ENCODE results near the gene SNTB2.
"Not testable (repeated sequence)": the region's sequence is repeated elsewhere in the genome, so short reads cannot be mapped to it uniquely, and the experiment has no call there.

The SNTB2 gene

DNA sequence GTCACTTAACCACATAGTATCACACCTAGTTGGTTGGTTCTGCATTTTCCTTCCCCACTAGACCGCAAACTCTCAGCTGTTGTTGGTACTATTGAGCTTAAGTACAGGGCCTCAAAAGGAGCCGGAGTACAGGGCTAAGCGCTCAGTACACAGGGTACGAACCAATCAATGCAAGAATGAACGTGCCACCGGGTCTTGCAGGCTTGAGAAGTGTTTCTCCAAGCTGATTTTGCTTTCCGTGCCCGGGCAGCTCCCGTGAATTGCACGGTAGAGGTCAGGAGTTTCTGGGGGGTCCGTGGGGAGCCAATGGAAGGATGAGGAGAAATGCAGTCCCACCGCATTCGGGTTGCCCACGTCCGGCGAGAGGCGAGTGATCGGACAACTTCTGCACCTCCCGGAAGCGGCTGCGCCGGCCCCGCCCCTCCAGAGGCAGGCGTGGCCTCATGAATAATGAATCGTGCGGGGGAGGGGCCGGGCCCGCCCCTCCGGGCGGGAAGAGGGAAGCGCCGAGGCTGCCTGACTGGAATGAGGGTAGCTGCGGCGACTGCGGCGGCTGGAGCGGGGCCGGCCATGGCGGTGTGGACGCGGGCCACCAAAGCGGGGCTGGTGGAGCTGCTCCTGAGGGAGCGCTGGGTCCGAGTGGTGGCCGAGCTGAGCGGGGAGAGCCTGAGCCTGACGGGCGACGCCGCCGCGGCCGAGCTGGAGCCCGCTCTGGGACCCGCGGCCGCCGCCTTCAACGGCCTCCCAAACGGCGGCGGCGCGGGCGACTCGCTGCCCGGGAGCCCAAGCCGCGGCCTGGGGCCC, at the start of gene SNTB2:
Gene SNTB2, plus strand, starts transcription at position 523 of the 804 bp plus-strand sequence. Its CDS starts 3 bp downstream, at position 526.
- peak within 1 kb of the TSS; percentile 79 to 92 (median 88) for H3K27ac ChIP-seq
- peak within 1 kb of the TSS; percentile 88 to 93 (median 92) for H3K9ac ChIP-seq
- H3K36me3 ChIP-seq, result peaks cover 0 to 5% (median 0%) of the 10 kb centered on the region in 11 experiments; a peak in 2 of 22 replicates
- H4K20me1 ChIP-seq, result peaks cover 21 to 49% (median 33%) of the 10 kb centered on the region in 11 experiments; a peak in 20 of 22 replicates
- H3K4me3 ChIP-seq, result peak within 1 kb of the TSS; percentile 83 to 98 (median 90)
- no peaks in the 10 kb centered on the region for H3K27me3 ChIP-seq
- TF ChIP-seq Cebpa-rat (IDR thresholded peaks at IDR 0.05), result 0 out of 22 replicates have a peak, but pooled peaks of 1 of the 11 experiments have one; percentile 19
- peak within 1 kb of the TSS; percentile 84 to 98 (median 92) for H3K4me2 ChIP-seq
- H3K9me3 ChIP-seq (replicated peaks in 1 of 11), result no peaks in the 10 kb centered on the region
- peaks cover 36 to 60% (median 54%) of the 10 kb centered on the region in 10 experiments for H3K4me1 ChIP-seq

DNA sequence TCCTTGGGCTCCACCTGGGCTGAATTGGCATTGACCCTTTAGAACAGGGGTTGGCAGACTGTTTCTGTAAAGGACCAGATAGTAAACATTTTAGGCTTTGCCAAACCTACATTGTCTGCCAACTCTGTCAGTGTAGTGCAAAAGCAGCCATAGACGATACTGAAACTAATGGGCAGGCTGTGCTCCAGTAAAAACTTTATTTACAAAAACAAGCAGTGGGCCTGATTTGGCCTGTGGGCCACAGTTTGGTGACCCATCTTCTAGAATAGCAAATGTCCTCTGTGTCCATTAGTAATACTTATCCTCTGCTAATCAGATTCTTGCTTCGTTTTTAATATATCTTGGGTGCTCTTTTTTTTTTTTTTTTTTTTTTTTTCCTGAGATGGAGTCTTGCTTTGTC, 48.4 kb upstream of the SNTB2 start:
- Histone ChIP-seq H3K4me3 (no peak overlapping the region), H3K36me3 (peaks cover 70 to 100% (median 96%) of the 10 kb centered on the region in 11 experiments), H3K27me3 (no peaks in the 10 kb centered on the region), H3K4me2 (no peak overlapping the region), H3K9ac (no peak overlapping the region), H4K20me1 (peaks cover 0 to 100% (median 79%) of the 10 kb centered on the region in 11 experiments; a peak in 18 of 22 replicates), H3K27ac (no peak overlapping the region), H3K9me3 (replicated peaks in 1 of 11) (no peaks in the 10 kb centered on the region), H3K4me1 (peaks cover 11 to 21% (median 15%) of the 10 kb centered on the region in 10 experiments)
- no peak for TF ChIP-seq Cebpa-rat (IDR thresholded peaks at IDR 0.05)

DNA sequence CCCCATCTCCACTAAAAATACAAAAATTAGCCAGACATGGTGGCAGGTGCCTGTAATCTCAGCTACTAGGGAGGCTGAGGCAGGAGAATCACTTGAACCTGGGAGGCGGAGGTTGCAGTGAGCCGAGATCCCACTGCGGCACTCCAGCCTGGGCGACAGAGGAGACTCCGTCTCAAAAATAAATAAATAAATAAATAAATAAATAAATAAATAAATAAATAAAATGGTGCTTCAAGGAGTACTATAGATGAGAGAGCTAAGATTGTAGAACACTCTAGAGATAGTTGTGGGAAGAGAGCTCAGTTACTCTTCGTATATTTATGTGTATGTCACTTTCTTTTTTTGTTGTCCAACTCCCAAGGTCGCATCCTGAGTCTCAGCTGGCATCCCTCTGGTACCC, 47.5 kb upstream of the SNTB2 start:
- not testable (repeated sequence) for H3K27ac ChIP-seq; H3K4me2 ChIP-seq; H3K27me3 ChIP-seq; H3K4me3 ChIP-seq; H3K9ac ChIP-seq; H3K9me3 ChIP-seq (replicated peaks in 1 of 11)
- Histone ChIP-seq H3K4me1 (peaks cover 2 to 13% (median 7%) of the 10 kb centered on the region in 10 experiments; a peak in 18 of 20 replicates), H3K36me3 (peaks cover 78 to 100% (median 99%) of the 10 kb centered on the region in 11 experiments), H4K20me1 (peaks cover 0 to 100% (median 71%) of the 10 kb centered on the region in 11 experiments; a peak in 18 of 22 replicates)

DNA sequence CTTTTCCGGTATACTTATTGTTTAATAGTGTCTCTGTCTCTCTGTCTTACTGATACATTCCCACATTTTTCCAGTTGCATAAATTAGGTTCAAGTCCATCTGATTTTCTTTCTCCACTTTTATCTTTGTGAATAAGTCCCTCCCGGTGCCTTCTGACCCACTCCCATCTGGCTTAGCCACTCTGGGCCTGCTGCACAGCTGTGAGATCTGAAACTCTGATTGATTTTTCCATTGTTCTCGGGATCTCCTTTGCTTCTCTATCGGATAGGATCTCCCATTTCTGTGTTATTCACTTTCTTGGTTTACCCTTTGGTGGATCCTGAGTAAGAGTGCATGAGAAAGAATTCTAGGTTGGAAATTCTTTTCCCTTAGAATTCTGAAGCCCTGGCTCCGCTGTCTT, 46.0 kb upstream of the SNTB2 start:
- peaks cover 94 to 100% (median 100%) of the 10 kb centered on the region in 11 experiments for H3K36me3 ChIP-seq
- H4K20me1 ChIP-seq, result peaks cover 0 to 100% (median 68%) of the 10 kb centered on the region in 11 experiments; a peak in 18 of 22 replicates
- no peak overlapping the region for H3K27ac ChIP-seq
- H3K4me1 ChIP-seq, result no peaks in the 10 kb centered on the region
- no peak overlapping the region for H3K4me2 ChIP-seq
- H3K4me3 ChIP-seq, result no peak overlapping the region
- H3K9me3 ChIP-seq (replicated peaks in 1 of 11), result no peaks in the 10 kb centered on the region
- peak overlapping the region in 1 of 11 experiments; percentile 38; a peak in 1 of 22 replicates for H3K9ac ChIP-seq
- TF ChIP-seq Cebpa-rat (IDR thresholded peaks at IDR 0.05), result no peak
- no peaks in the 10 kb centered on the region for H3K27me3 ChIP-seq

DNA sequence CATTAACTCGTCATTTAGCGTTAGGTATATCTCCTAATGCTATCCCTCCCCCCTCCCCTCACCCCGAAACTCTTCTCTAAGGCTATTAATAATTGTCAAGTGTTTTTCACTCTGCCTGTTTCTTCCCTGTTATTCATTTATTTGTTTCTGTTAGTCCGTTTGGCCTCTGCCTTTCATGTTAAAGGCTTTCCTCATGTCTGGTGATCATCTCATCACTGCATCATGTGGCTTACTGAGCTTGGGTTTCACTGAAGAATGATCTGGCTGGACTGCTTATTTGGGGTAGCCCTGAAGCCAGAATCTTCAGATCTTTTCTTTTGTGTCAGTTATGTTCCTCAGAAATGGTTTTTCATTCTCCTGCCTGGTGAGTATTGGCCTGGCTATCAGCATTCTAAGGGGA, 45.0 kb upstream of the SNTB2 start:
- Histone ChIP-seq H3K9ac (no peak overlapping the region; a peak in 1 of 22 replicates), H3K27me3 (no peaks in the 10 kb centered on the region), H3K4me2 (no peak overlapping the region), H3K4me3 (no peak overlapping the region), H3K36me3 (peaks cover 93 to 100% (median 99%) of the 10 kb centered on the region in 11 experiments), H3K9me3 (replicated peaks in 1 of 11) (no peaks in the 10 kb centered on the region), H4K20me1 (peaks cover 0 to 100% (median 67%) of the 10 kb centered on the region in 11 experiments; a peak in 18 of 22 replicates), H3K4me1 (no peaks in the 10 kb centered on the region), H3K27ac (no peak overlapping the region)
- TF ChIP-seq Cebpa-rat (IDR thresholded peaks at IDR 0.05), result no peak

DNA sequence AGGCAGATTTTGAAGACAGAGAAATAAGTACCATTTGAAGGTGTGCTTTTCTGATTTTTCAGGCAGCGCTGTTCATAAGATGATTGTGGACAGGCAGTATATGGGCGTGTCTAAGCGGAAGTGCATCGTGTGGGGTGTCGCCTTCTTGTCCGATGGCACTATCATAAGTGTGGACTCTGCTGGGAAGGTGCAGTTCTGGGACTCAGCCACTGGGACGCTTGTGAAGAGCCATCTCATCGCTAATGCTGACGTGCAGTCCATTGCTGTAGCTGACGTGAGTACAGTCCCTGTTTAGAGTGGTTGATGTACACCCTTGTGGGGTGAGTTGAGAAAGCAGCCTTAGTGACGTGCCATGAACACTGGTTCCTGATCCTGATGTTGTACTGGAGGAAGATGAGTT, 43.8 kb upstream of the SNTB2 start:
- H3K9me3 ChIP-seq (replicated peaks in 1 of 11), result no peaks in the 10 kb centered on the region
- H3K4me2 ChIP-seq, result no peak overlapping the region
- no peak overlapping the region for H3K9ac ChIP-seq
- peaks cover 0 to 100% (median 69%) of the 10 kb centered on the region in 11 experiments; a peak in 17 of 22 replicates for H4K20me1 ChIP-seq
- no peak for TF ChIP-seq Cebpa-rat (IDR thresholded peaks at IDR 0.05)
- no peaks in the 10 kb centered on the region for H3K4me1 ChIP-seq
- peaks cover 82 to 100% (median 99%) of the 10 kb centered on the region in 11 experiments for H3K36me3 ChIP-seq
- no peak overlapping the region for H3K27ac ChIP-seq
- no peak overlapping the region for H3K4me3 ChIP-seq
- no peaks in the 10 kb centered on the region for H3K27me3 ChIP-seq

DNA sequence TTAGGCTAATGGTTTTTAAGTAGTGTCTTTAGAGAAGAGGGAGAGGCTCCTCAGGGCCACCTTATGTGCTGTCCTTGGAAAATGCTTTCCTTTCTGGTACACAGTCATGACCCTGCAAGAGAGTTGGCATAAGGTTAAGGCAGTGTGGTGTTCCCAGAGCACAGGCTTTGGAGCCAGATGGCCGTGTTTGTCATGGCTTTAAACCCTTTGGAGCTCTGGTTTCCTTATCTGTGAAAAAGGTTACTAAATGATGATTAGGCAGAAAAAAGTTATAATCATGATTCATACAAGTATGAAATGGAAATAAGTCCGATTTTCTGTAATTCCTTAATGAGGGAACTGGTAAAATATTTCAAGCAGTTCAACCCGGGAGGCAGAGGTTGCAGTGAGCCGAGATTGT, 41.3 kb upstream of the SNTB2 start:
- Histone ChIP-seq H3K27me3 (no peaks in the 10 kb centered on the region), H3K9ac (peak overlapping the region in 1 of 11 experiments; percentile 22; a peak in 1 of 22 replicates), H4K20me1 (peaks cover 0 to 100% (median 74%) of the 10 kb centered on the region in 11 experiments; a peak in 19 of 22 replicates), H3K4me3 (no peak overlapping the region), H3K4me1 (no peaks in the 10 kb centered on the region), H3K4me2 (no peak overlapping the region), H3K9me3 (replicated peaks in 1 of 11) (no peaks in the 10 kb centered on the region), H3K27ac (no peak overlapping the region), H3K36me3 (peaks cover 78 to 100% (median 98%) of the 10 kb centered on the region in 11 experiments)
- TF ChIP-seq Cebpa-rat (IDR thresholded peaks at IDR 0.05), result no peak

DNA sequence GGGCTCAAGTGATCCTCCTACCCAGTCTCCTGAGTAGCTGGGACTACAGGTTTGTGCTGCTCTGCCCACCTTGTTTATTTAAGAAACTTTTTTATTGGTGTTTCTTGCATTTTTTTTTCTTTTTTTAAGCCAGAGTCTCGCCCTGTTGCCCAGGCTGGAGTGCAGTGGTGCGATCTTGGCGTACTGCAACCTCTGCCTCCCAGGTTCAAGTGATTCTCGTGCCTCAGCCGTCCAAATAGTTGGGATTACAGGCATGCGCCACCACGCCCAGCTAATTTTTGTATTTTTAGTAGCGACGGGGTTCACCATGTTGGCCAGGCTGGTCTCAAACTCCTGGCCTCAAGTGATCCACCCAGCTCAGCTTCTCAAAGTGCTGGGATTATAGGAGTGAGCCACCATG, 37.3 kb upstream of the SNTB2 start:
- H3K36me3 ChIP-seq, result peaks cover 80 to 100% (median 98%) of the 10 kb centered on the region in 11 experiments
- not testable (repeated sequence) for H3K27me3 ChIP-seq; H3K9ac ChIP-seq; H3K4me3 ChIP-seq; H3K9me3 ChIP-seq (replicated peaks in 1 of 11); H3K4me2 ChIP-seq; H3K27ac ChIP-seq; H3K4me1 ChIP-seq
- peaks cover 0 to 92% (median 70%) of the 10 kb centered on the region in 11 experiments; a peak in 19 of 22 replicates for H4K20me1 ChIP-seq

DNA sequence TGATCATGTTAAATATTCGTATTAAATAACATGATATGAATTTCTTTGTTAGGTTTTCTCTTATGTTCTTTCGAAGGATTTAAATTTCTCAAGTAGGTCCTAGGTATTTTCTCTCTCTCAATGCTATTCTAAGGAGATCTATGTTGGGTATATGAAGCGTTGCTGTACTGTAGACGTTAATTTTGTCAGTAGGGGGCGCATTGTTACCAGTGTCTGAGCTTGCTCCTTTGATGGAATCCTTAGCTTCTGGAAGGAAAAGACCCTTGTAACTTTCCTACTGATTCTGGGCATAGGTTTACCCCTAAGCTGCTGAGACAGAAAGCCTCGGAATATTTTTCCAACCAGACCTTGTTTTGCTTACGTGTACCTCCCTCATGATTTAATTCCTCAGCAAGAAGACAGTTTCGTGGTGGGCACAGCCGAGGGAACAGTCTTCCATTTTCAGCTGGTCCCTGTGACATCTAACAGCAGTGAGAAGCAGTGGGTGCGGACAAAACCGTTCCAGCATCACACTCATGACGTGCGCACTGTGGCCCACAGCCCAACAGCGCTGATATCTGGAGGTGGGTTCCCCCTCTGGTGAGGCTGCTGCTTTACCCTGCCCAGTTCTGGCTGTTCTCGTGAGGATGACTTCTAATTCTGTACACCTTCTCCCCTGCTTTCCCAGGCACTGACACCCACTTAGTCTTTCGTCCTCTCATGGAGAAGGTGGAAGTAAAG, 36.7 kb upstream of the SNTB2 start:
- Histone ChIP-seq H3K4me2 (no peak overlapping the region), H3K9me3 (replicated peaks in 1 of 11) (no peaks in the 10 kb centered on the region), H3K27ac (no peak overlapping the region), H3K36me3 (peaks cover 80 to 100% (median 98%) of the 10 kb centered on the region in 11 experiments), H3K9ac (no peak overlapping the region), H3K27me3 (no peaks in the 10 kb centered on the region), H3K4me1 (no peaks in the 10 kb centered on the region), H4K20me1 (peaks cover 0 to 92% (median 69%) of the 10 kb centered on the region in 11 experiments; a peak in 19 of 22 replicates), H3K4me3 (no peak overlapping the region)
- no peak for TF ChIP-seq Cebpa-rat (IDR thresholded peaks at IDR 0.05)
